Stimulated activated CD8-positive, alpha-beta memory T cell treated with anti-CD3 and anti-CD28 coated beads, Interleukin-4, amount 100 ng/mL, for 4 hours (primary cell): Measurements from ENCODE around the gene ZNF836.
A peak's percentile ranks its signal among the peaks of the same experiment; 100 is the strongest.
"Not testable (repeated sequence)": the region's sequence is repeated elsewhere in the genome, so short reads cannot be mapped to it uniquely, and the experiment has no call there.

Source experiments
- DNase-seq, 2 donors: peaks; one replicate each; pipeline ENCODE4 v3.0.0-alpha.2; 2020; ENCODE audit warnings: low read depth in 2 of 2, low spot score in 1 of 2

Gene ZNF836

GRCh38 chr19:52171321-52172169 is at the start of gene ZNF836:
Gene ZNF836, minus strand, starts transcription at chr19:52171621. Its CDS starts 3,549 bp downstream, at chr19:52168072.
- DNase-seq: peak; percentile 83 to 84

- no peak for DNase-seq
Observed at GRCh38 chr19:52221031-52221430, 49.6 kb upstream of the ZNF836 start.

GRCh38 chr19:52219611-52220010 is 48.2 kb upstream of the ZNF836 start:
- DNase-seq: no peak

GRCh38 chr19:52217576-52217975 is 46.2 kb upstream of the ZNF836 start:
- DNase-seq: no peak

GRCh38 chr19:52216401-52216800 is 45.0 kb upstream of the ZNF836 start:
- no peak for DNase-seq

- DNase-seq: no peak
Observed at GRCh38 chr19:52214241-52214640, 42.8 kb upstream of the ZNF836 start.

- no peak for DNase-seq
Observed at GRCh38 chr19:52212572-52213255, 41.3 kb upstream of the ZNF836 start.

GRCh38 chr19:52211926-52212571 is 40.6 kb upstream of the ZNF836 start:
- DNase-seq: no peak

GRCh38 chr19:52211203-52211602 is 39.8 kb upstream of the ZNF836 start:
- no peak for DNase-seq

GRCh38 chr19:52206481-52206880 is 35.1 kb upstream of the ZNF836 start:
- no peak for DNase-seq

- DNase-seq: not testable (repeated sequence)
Observed at GRCh38 chr19:52200755-52201391, 29.5 kb upstream of the ZNF836 start.

- no peak for DNase-seq
Observed at GRCh38 chr19:52200044-52200443, 28.6 kb upstream of the ZNF836 start.

- DNase-seq: no peak
Observed at GRCh38 chr19:52198678-52199077, 27.3 kb upstream of the ZNF836 start.

- DNase-seq: no peak
Observed at GRCh38 chr19:52197964-52198363, 26.5 kb upstream of the ZNF836 start.

GRCh38 chr19:52196256-52196967 is 25.0 kb upstream of the ZNF836 start:
- DNase-seq: no peak

- no peak for DNase-seq
Observed at GRCh38 chr19:52191951-52192350, 20.5 kb upstream of the ZNF836 start.

GRCh38 chr19:52191389-52191788 is 20.0 kb upstream of the ZNF836 start:
- no peak for DNase-seq

- DNase-seq: no peak
Observed at GRCh38 chr19:52190487-52191293, 19.3 kb upstream of the ZNF836 start.

GRCh38 chr19:52189735-52190486 is 18.5 kb upstream of the ZNF836 start, which contains the start of gene PPP2R1A:
Gene PPP2R1A, plus strand, starts transcription at chr19:52190052. Its CDS starts 45 bp downstream, at chr19:52190097.
- peak; percentile 95 to 98 for DNase-seq
